D341Med (cell line): Measurements from ENCODE around the gene BBC3.
"Not testable (repeated sequence)": the region's sequence is repeated elsewhere in the genome, so short reads cannot be mapped to it uniquely, and the experiment has no call there.

ENCODE experiments used
- DNase-seq: peaks from one replicate; pipeline ENCODE4 v3.0.0; 2012; ENCODE audit warnings: low spot score

BBC3 gene

GRCh38 chr19:47258434-47258833 lies 27.4 kb upstream of the BBC3 start:
- no peak for DNase-seq

- DNase-seq, result no peak
Measured at GRCh38 chr19:47257411-47258169, 26.6 kb upstream of the BBC3 start.

DNA sequence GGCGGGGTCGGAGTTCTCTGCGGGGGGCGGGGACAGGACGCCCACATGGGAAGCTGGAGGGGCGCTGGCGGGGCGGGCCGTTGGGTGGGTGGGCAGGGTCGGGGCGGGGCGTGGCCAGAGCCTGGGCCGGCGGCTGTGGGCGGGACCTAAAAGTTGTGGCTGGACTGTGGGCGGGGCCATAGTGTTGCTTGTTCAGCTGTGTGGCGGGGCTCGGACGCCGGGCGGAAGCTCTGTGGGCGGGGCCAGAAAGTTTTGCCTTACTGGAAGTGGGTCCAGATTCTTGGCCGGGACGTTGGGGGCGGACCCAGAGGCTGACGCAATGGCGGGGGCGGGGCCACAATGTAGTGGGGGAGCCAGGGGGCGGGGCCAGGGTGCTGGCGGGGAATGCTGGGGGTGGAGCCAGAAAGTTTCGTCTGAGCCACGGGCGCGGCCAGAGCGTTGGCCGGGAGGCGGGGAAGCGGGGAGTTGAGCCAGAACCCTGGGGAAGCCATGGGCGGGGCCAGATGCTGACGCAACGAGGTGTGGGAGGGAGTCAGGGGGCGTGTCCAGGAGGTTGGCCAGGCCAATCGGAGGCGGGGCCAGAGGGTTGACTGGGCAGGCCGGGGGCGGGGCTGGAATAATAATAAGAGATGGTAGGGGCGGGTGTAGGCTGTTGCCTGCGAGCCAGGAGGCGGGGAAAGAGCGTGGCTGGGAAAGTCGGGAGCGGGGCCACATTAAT lies 25.9 kb upstream of the BBC3 start:
- peak; percentile 96 for DNase-seq

- DNase-seq, result no peak
Measured at GRCh38 chr19:47255879-47256692, 25.1 kb upstream of the BBC3 start, which contains the start of gene CCDC9. TSS of gene CCDC9 (plus strand) at chr19:47256525. CDS start at chr19:47258401, 1,876 bp downstream.

GRCh38 chr19:47253970-47254369 lies 23.0 kb upstream of the BBC3 start:
- DNase-seq, result no peak

GRCh38 chr19:47253467-47253881 lies 22.5 kb upstream of the BBC3 start:
- no peak for DNase-seq

DNA sequence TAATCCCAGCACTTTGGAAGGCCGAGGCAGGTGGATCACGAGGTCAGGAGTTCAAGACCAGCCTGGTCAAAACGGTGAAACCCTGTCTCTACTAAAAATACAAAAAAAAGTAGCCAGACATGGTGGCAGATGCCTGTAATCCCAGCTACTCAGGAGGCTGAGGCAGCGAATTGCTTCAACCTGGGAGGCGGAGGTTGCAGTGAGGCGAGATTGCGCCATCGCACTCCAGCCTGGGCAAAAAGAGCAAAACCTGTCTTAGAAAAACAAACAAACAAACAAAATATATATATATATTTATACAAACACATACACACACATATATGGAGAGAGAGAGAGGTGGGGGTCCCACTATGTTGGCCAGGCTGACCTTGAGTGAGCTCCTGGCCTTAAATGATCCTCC lies 22.0 kb upstream of the BBC3 start:
- DNase-seq, result not testable (repeated sequence)

DNA sequence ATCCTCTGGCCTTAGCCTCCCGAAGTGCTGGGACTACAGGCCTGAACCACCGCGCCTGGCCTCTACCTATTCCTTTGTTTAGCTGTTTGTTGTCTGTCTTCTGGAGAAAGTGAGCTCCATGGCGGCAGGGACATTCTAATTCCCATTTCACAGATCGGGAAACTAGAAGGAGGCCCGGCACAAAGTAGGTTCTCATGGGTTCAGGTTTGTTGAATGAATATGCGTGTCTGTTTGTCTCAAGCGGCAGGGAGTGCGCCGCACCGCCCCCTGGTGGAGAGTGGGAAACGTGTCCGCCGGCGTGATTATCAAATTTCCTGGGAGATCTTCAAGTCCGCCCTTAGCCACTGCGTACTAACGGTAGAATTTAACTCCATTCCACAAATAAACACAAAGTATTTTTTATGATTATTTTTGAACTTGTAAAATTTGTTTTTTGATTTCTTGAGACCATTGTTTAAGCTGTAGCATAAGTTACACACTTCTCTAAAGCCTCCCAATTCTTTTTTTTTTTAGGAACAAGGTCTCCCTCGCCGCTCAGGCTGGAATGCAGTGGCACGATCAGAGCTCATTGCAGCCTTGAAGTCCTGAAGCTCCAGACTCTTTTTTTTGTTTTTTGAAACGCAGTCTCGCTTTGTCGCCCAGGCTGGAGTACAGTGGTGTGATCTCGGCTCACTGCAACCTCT lies 16.4 kb upstream of the BBC3 start:
- DNase-seq, result peak; percentile 76

GRCh38 chr19:47243776-47244547 lies 13.0 kb upstream of the BBC3 start:
- DNase-seq, result peak; percentile 92

- DNase-seq, result no peak
Measured at GRCh38 chr19:47243364-47243775, 12.4 kb upstream of the BBC3 start.

- no peak for DNase-seq
Measured at GRCh38 chr19:47241919-47242577, 11.0 kb upstream of the BBC3 start.

DNA sequence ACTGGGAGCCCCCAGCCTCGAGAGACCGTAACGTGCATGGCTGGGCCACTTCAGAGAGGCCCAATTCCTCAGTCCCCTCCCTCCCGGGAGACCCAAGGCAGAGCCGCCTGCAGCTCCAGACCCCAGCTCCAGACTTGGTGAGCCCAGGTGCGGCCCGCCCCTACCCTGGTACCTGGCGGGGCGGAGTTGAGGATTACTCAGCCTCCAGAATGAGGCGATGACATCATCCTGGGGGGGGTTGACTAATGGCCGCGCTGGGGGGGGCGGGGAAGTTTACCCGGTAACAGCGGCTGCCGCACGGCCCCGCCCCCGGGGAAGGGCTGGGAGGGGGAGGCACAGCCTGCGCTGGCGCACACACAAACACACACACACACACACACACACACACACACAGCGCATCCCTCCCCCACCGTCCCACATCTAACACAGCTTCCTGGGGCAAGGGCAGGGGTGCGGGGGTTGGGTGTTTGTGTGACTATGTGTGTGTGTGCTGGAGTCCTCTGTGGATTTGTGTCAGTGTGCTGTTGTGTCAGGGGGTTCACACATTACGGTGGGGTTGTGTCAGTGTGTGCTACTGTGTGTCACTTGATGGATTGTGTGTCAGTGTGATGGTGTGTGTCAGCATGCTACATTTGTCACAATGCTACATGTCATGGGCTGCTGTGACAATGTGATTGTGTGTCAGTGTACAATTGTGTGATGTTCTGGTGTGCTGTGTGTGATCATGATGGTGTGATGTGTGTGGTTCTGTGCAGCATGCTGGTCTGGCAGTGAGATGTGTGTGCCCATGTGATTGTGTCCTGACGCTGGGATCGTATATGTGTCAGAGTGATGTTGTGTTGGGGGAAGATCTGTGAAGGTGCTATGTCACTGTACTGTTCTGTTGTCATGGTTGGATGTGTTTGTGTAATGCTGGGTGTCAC lies 10.3 kb upstream of the BBC3 start:
- DNase-seq, result peak; percentile 58

- no peak for DNase-seq
Measured at GRCh38 chr19:47240556-47240955, 9.6 kb upstream of the BBC3 start.

GRCh38 chr19:47239610-47240296 lies 8.8 kb upstream of the BBC3 start:
- DNase-seq, result peak; percentile 92

DNA sequence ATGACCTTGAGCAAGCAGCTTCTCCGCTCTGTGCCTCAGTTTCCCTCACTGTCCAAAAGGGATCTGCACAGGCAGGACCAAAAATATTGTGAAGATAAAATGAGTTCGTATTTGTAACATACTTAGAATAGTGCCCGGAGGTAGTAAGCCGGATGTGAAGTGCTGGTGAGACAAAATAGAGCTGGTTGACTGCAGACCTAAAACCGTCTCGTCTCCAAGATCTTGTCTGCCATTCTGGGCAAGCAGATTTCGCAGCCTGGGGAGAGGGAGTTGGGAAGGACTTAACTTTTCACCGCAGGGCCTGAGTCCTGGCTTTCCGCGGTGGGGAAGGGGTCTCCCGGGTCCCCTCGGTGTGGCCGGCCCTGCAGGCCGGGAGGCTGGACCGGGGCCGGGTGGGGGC lies 8.2 kb upstream of the BBC3 start:
- no peak for DNase-seq

- no peak for DNase-seq
Measured at GRCh38 chr19:47236072-47236675, 5.2 kb upstream of the BBC3 start.

DNA sequence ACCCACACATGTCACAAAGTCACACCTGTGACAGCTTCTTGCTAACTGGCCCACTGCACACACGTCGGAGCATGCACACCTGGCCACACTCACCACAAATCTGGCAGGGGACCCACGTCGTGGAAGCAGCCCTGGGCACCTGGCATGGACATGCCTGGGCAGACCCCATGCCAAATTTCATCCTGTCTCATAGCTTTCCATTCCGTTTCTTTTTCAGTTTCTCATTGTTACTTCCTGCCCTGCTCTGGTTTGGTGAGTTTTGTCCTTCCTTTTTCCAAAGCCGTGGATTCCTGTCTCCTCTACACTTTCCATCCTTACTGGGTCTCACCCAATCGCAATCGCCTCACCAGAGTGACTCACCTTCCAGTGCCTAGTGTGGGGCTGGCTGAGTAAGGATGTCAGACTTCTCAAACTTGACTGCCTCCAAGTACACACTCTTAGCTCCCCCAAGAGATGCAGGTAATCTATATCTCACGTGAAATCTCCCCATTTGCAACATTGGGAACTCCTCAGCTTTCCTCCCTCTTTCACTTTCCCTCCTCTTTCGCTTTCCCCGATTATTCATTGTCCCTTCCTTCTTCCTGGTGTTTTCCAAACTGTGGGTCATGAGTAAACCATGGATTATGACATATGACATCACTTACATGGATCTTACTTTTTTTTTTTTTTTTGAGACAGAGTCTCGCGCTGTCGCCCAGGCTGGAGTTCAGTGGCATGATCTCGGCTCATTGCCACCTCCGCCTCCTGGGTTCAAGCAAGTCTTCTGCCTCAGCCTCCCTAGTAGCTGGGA lies 1.6 kb upstream of the BBC3 start:
- DNase-seq, result no peak
